GM19035 (cell line): ENCODE data around the gene HEXIM2.
"Not testable (repeated sequence)": the region's sequence is repeated elsewhere in the genome, so short reads cannot be mapped to it uniquely, and the experiment has no call there.

Source experiments
- ATAC-seq: cut with Tn5 transposase; IDR thresholded peaks from one replicate; pipeline ENCODE4 v1.9.1; 2021; ENCODE audit not compliant: unreplicated experiment

Gene HEXIM2, protein sequence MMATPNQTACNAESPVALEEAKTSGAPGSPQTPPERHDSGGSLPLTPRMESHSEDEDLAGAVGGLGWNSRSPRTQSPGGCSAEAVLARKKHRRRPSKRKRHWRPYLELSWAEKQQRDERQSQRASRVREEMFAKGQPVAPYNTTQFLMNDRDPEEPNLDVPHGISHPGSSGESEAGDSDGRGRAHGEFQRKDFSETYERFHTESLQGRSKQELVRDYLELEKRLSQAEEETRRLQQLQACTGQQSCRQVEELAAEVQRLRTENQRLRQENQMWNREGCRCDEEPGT

GRCh38 chr17:45161288-45162024, at the start of gene HEXIM2:
Gene HEXIM2, plus strand, starts transcription at chr17:45161875. Its CDS starts 919 bp downstream, at chr17:45162794.
- ATAC-seq = peak; percentile 90

- no peak for ATAC-seq
Measured at GRCh38 chr17:45112559-45113423, 48.9 kb upstream of the HEXIM2 start.

DNA sequence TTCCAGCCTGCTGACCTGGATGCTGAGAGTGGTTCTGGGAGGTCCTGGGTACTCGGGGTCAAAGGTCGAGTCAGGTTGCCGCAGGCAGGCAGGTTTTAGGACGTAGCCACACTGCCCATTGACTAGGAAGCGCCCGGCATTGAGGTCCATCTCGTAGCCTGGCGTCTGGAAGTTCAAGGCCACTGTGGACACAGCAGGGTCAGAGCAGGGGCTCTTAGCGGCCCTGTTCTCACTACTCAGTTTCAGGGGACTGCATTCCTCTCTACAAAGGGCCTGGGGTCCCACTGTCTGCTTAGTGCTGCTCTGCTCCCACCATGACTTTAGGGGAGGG, 48.3 kb upstream of the HEXIM2 start:
- ATAC-seq = no peak

- no peak for ATAC-seq
Measured at GRCh38 chr17:45114117-45114932, 47.4 kb upstream of the HEXIM2 start.

DNA sequence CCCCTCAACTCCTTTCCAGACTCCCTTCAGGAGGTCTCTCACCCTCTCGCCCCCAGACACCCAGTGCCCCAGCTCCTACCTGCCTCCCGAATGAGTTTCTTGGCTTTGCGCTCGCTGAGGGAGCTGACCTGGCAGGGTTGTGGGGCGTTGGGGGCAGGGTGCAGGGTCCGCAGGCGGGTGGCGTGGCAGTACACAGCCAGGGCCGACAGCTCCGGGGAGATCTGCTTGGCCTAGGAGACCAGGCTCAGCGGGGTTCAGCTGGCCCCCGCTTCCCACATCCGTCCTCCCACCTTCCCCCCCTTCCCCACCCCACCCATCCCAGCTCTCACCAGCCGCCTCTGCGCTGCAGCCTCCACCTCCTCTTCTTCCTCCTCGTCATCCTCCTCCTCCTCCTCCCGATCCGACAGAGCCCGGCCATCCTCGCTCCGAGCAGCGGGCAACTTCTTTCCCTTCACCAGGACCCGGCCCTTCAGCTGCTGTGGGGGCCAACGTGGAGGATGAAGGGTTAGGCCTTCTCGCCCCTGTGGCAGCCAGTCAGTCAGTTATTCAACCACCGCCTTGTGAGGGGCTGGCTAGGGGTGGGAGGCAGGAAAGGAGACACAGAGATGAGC, 46.6 kb upstream of the HEXIM2 start:
- ATAC-seq = no peak

DNA sequence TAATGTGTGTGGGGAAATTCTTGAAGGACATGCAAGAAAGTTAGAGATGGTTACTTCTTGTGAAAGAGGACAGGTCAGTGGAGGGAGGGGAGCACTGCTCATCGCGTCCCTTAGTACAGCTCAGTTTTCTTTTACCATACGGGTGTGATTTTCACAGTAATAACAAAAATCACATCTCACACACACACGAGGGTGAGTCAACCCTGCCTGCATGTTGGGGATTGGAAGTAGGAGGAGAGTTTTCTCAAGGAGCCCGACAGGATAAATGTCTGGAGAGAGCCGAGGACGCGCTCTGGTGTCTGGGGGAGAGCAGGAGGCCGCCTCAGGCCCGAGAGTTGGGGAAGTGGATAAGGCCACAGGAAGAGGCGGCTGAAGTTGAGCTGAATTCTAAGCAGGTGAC, 45.8 kb upstream of the HEXIM2 start:
- ATAC-seq = no peak

DNA sequence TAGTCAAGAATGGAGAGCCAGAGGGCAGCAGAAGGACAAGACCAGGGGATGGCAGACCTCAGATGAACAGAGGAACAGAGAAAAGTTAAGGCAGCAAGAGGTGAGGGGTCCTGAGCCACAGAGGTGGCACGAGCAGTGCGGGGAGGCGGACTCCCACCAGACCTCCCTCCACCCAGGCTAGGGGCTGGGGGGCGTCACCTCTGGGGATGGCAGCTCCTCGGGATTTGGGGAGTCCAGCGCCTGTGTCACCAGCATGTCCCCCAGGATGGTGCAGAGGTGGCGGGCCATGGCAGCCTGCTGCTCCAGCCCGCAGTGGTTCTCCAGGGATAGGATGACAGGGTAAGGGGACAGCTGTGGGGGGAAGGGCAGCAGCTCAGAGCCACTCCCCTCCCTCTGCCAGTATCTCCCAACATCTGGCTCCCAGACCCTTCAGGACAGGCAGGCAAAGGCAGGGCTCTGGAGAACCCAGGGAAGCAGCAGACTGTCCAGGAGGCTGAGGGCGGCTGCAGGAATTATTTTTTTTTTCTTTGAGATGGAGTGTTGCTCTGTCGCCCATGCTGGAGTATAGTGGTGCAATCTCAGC, 45.1 kb upstream of the HEXIM2 start:
- ATAC-seq = no peak

- ATAC-seq = no peak
Measured at GRCh38 chr17:45117334-45117733, 44.3 kb upstream of the HEXIM2 start.

DNA sequence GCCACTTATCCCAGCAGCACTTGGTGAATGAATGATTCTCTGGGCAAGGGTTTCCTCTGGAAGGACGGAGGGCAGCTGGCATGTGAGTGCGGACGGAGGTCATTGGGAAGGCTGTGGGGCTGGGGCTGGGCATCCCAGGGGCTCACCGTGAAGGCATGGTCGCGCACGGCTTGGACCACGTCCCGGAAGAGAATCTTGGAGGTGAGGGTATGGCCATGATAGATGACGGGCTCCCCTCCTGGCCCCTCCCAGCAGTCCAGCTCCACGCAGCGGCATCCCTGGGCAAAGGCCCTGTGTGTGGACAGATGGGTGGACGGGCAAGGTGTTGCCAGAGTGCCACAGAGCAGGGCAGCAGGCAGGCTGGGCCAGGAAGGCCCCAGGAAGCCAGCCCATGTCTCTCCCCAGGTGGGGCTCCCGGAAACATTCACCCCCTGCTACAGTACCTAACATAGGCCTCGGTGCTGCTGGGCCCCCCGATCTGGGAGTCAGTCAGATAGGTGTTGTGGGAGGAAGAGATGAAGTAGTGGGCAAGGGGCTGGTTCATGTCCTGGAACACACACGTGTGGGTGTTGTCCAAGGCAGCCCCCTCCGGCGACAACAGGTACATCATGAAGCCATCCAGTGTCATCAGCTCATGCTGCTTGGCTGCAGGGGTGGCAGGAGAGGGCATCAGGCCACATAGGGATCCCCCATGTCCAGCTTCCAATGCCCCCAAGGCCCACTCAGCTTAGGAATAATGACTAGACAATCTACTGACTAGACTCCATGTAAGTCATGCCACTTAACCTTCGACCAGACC, 43.6 kb upstream of the HEXIM2 start:
- ATAC-seq = no peak

DNA sequence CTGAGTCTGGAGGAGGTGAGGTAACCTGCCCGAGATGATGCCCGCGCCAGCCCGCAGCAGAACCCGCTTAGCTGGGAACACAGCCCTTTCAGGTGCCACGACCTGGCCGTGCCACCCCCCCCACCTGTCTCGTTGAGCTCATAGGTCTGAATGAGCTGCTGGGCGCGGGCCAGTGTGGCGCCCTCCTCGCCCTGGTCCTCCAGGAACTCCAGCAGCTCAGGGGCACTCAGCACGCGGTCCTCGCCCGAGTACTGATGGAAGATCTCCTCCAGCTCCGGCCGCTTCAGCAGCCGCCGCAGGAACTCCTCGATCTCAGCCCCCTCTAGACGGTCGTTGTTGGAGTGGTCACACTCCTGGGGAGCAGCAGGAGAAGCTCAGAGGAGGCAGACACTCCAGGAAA, 43.0 kb upstream of the HEXIM2 start:
- no peak for ATAC-seq

DNA sequence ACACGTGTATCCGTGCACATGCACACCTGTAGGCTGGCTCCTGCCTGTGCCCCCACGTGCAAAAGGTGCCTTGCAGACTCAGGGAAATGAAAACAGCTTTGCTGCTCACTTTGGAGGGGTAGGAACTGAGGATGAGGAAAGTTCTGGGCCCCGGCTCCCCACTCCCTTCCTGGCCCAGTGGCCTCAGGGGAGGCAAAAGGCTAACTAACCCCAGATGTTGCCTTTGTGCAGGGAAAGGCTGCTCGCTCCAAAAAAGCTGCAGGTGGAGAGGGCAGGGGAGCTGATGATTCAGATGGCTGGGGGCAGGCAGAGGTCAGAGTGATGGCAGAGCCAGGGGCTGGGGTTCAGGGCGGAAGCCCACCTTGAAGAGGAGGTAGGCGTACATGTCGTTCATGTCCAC, 41.7 kb upstream of the HEXIM2 start:
- no peak for ATAC-seq

- ATAC-seq = no peak
Measured at GRCh38 chr17:45120558-45120957, 41.1 kb upstream of the HEXIM2 start.

- ATAC-seq = no peak
Measured at GRCh38 chr17:45121055-45121454, 40.6 kb upstream of the HEXIM2 start.

DNA sequence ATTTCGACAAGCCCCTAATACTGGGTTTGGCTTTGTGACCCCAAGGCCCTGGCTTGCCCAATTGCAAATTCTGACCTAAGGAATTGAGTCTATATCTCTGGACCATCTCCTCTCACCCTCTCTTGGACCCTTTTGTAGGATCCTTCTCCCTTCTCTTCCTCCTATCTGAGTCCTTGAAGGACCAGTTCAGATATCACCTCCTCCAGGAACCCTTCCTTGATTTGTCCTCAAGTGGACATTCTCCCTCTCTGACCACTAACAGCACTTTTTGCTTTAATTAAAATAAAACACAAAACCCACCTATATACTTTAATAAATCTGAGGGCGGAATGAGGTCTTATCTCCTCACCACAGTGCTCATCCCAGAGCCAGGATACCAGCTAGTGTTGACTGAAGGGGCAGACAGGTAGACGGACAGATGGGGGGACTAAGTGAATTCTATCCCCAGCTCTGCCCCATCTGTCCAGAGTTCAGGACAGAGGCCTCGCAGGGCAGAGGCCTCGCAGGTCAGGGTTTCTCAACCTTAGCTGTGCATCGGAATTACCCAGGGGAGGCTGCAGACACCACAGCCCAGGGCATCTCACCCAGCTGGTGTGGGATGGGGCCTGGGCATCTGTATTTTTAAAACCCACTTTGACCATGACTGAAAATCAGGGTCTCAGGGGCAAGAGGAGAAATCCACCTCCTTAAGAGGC, 38.5 kb upstream of the HEXIM2 start:
- ATAC-seq = no peak

DNA sequence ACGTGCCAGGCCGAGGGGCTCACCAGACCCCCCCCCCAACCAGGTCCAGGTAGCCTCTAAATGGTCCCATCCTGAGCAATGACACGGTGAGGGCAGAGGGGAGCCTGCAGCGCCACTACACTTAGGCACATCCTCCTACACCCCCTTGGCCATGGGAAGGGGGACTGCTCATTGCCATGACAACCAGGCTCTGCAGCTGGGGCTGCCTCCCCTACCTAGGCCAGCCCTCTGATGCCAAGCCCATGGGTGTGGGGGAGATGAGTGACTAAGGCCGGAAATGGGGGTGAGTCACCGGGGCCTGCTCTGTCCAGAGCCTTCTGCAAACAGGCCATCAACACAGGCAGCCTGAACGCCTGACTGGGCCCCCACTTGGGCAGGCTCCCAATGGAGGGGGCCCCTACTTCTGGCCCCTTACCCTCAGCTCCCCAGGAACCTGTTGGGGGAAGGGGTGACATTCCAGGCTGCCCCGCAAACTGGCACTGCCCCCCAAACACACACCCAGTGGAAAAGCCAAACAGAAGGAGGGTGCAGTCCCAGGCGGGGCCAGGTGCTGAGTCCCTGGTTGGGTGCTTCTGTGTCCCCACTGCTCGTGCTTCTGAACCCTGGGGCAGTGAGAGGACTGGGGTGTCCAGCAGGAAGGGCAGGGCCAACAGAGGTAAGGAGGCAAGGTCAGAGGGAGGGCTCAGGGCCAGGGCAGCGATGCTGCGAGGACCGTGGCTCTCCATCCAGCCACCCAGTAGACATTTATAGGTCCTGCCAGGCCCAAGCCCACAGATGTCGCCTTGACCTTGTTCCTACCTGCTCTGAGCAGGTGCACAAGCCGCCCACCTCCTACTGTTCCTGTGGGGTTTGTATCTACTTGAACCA, 37.5 kb upstream of the HEXIM2 start:
- no peak for ATAC-seq

DNA sequence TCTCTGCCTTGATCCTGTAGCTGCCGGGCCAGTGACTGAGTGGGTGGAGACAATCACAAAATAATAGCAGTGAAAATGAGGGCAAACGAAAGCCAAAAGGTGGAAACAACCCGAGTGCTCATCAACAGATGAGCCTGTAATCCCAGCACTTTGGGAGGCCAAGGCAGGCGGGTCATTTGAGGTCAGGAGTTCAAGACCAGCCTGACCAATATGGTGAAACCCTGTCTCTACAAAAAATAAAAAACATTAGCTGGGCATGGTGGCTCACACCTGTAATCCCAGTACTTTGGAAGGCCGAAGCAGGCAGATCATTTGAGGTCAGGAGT, 36.9 kb upstream of the HEXIM2 start:
- not testable (repeated sequence) for ATAC-seq

- ATAC-seq = no peak
Measured at GRCh38 chr17:45125509-45125908, 36.2 kb upstream of the HEXIM2 start.

- no peak for ATAC-seq
Measured at GRCh38 chr17:45127207-45127547, 34.5 kb upstream of the HEXIM2 start.
